ENCODE results near the gene DMRTA1.

The DMRTA1 gene

GRCh38 chr9:22449719-22450118, 3.1 kb downstream of the DMRTA1 start:
- no peak for ATAC-seq
- TF ChIP-seq ZC3H10 (CRISPR knock-in tag; IDR thresholded peaks at IDR 0.05) (no peak), PPARA (CRISPR knock-in tag; IDR thresholded peaks at IDR 0.05; ENCODE audit: borderline replicate concordance) (no peak), CSDC2 (CRISPR knock-in tag; IDR thresholded peaks at IDR 0.05) (no peak), ZFP30 (CRISPR knock-in tag; IDR thresholded peaks at IDR 0.05) (no peak), ISL1 (CRISPR knock-in tag; IDR thresholded peaks at IDR 0.05) (no peak), SNAI2 (CRISPR knock-in tag; IDR thresholded peaks at IDR 0.05) (no peak), ZFP3 (CRISPR knock-in tag; IDR thresholded peaks at IDR 0.05) (no peak), ESRRG (CRISPR knock-in tag; IDR thresholded peaks at IDR 0.05) (no peak), CREB5 (CRISPR knock-in tag; IDR thresholded peaks at IDR 0.05; ENCODE audit: low read depth) (no peak), BACH2 (CRISPR knock-in tag; IDR thresholded peaks at IDR 0.05; ENCODE audit: borderline replicate concordance) (no peak), CSRNP3 (CRISPR knock-in tag; IDR thresholded peaks at IDR 0.05) (no peak), PATZ1 (CRISPR knock-in tag; IDR thresholded peaks at IDR 0.05; ENCODE audit: borderline replicate concordance) (no peak), ZNF565 (CRISPR knock-in tag; conservative IDR thresholded peaks at IDR 0.05; ENCODE audit: low read depth) (no peak), ARNTL (CRISPR knock-in tag; IDR thresholded peaks at IDR 0.05; ENCODE audit: borderline replicate concordance, low read depth) (no peak), OSR1 (CRISPR knock-in tag; IDR thresholded peaks at IDR 0.05) (no peak), GLIS3 (CRISPR knock-in tag; IDR thresholded peaks at IDR 0.05) (no peak), ZNF70 (CRISPR knock-in tag; IDR thresholded peaks at IDR 0.05) (no peak), RARB (CRISPR knock-in tag; IDR thresholded peaks at IDR 0.05) (no peak)

- TF ChIP-seq SNAI2 (CRISPR knock-in tag; IDR thresholded peaks at IDR 0.05) (no peak), OSR1 (CRISPR knock-in tag; IDR thresholded peaks at IDR 0.05) (no peak), TCF4 (CRISPR knock-in tag; IDR thresholded peaks at IDR 0.05; ENCODE audit: borderline replicate concordance) (no peak), PATZ1 (CRISPR knock-in tag; IDR thresholded peaks at IDR 0.05; ENCODE audit: borderline replicate concordance) (no peak), POU6F1 (CRISPR knock-in tag; IDR thresholded peaks at IDR 0.05; ENCODE audit: borderline replicate concordance, low read depth) (no peak), ESRRG (CRISPR knock-in tag; IDR thresholded peaks at IDR 0.05) (no peak), BACH2 (CRISPR knock-in tag; IDR thresholded peaks at IDR 0.05; ENCODE audit: borderline replicate concordance) (no peak), ISL1 (CRISPR knock-in tag; IDR thresholded peaks at IDR 0.05) (no peak)
Measured at GRCh38 chr9:22452415-22453010, 5.9 kb downstream of the DMRTA1 start.

GRCh38 chr9:22454016-22454415, 7.4 kb downstream of the DMRTA1 start:
- no peak for TF ChIP-seq ZNF8 (CRISPR knock-in tag; IDR thresholded peaks at IDR 0.05)
- TF ChIP-seq CSDC2 (CRISPR knock-in tag; IDR thresholded peaks at IDR 0.05) = no peak
- no peak for ATAC-seq

More at GRCh38 chr9:22452415-22453010, 5.9 kb downstream of the DMRTA1 start:
- peak; percentile 67; the same call in 2 of the 3 replicates for ATAC-seq
